PC-3 (cell line): ENCODE data around the gene SCOC. TPM values are rescaled to one million over a fixed set of nuclear protein-coding genes. Genes with fewer than 3 reads are reported as not detected.

Experiments
- ATAC-seq: fragments of 200-7000 bp; cut with Tn5 transposase; 2 replicates; pipeline ENCODE4 v1.9.1; 2020; ENCODE audit warnings: mild to moderate bottlenecking, moderate library complexity
- BruUV-seq: library from RNA; stranded (reverse); fragments of 400-500 nt; replicated peaks from 2 replicates; lab custom pipeline; 2021; lab: Mats Ljungman, UMichigan
- CTCF ChIA-PET: fragments of 300-600 bp; sonication (Branson Sonifier 250); formaldehyde crosslinking; loops from one replicate; lab custom pipeline; 2022; ENCODE audit warnings: antibody characterized with exemption; lab: Charles Lee
- POLR2A ChIA-PET: fragments of 300-600 bp; sonication (Branson Sonifier 250); formaldehyde crosslinking; loops from one replicate; lab custom pipeline; 2022; ENCODE audit warnings: antibody characterized with exemption; ENCODE audit not compliant: unreplicated experiment; lab: Charles Lee
- DNase-seq: peaks from one replicate; pipeline ENCODE4 v3.0.0-alpha.2; 2015
- H2AFZ ChIP-seq: fragments of 300-600 bp; sonication (generic); 2 replicates; pipeline ENCODE4 v1.6.0; 2016; ENCODE audit warnings: antibody characterized with exemption, low read length
- H3F3A ChIP-seq: fragments of 300-600 bp; sonication (generic); one replicate; pipeline ENCODE4 v1.6.0; 2017; ENCODE audit warnings: antibody characterized with exemption, low read length, control low read depth, mild to moderate bottlenecking; ENCODE audit not compliant: unreplicated experiment
- H3K27ac ChIP-seq: fragments of 300-600 bp; sonication (generic); 2 replicates; pipeline ENCODE4 v1.5.1; 2016; ENCODE audit warnings: mild to moderate bottlenecking, low read length
- H3K27me3 ChIP-seq: fragments of 300-600 bp; sonication (generic); 2 replicates; pipeline ENCODE4 v1.6.1; 2016; ENCODE audit warnings: low read length, mixed read lengths
- H3K36me3 ChIP-seq: fragments of 300-600 bp; sonication (generic); 2 replicates; pipeline ENCODE4 v1.6.1; 2016; ENCODE audit warnings: low read depth, mixed run types, low read length, mixed read lengths
- H3K4me1 ChIP-seq: fragments of 300-600 bp; sonication (generic); 2 replicates; pipeline ENCODE4 v1.5.1; 2016; ENCODE audit warnings: low read length; ENCODE audit not compliant: insufficient read depth
- H3K4me2 ChIP-seq: fragments of 300-600 bp; sonication (generic); 2 replicates; pipeline ENCODE4 v1.6.0; 2016; ENCODE audit warnings: low read length
- H3K4me3 ChIP-seq: fragments of 300-600 bp; sonication (generic); 2 replicates; pipeline ENCODE4 v1.5.1; 2016; ENCODE audit warnings: mild to moderate bottlenecking, low read length, mixed read lengths
- H3K79me2 ChIP-seq: fragments of 300-600 bp; sonication (generic); 2 replicates; pipeline ENCODE4 v1.6.1; 2017; ENCODE audit warnings: low read length, mixed read lengths
- H3K9ac ChIP-seq: fragments of 300-600 bp; sonication (generic); 2 replicates; pipeline ENCODE4 v1.6.0; 2016; ENCODE audit warnings: mild to moderate bottlenecking, low read length
- H3K9me2 ChIP-seq: fragments of 300-600 bp; sonication (generic); replicated peaks from 2 replicates; pipeline ENCODE4 v1.6.1; 2016; ENCODE audit warnings: mixed run types, low read length, mixed read lengths
- H3K9me3 ChIP-seq: fragments of 300-600 bp; sonication (generic); 2 replicates; pipeline ENCODE4 v1.6.1; 2016; ENCODE audit warnings: low read length, mixed read lengths
- H4K20me1 ChIP-seq: fragments of 300-600 bp; sonication (generic); 2 replicates; pipeline ENCODE4 v1.6.1; 2016; ENCODE audit warnings: low read length, mixed read lengths
- CTCF ChIP-seq: fragments of 300-600 bp; sonication (generic); conservative IDR thresholded peaks from 2 replicates; pipeline ENCODE4 v1.5.1; 2017; ENCODE audit warnings: antibody characterized with exemption, low read depth, mild to moderate bottlenecking, low read length
- EZH2 ChIP-seq: fragments of 300-600 bp; sonication (generic); IDR thresholded peaks from one replicate; pipeline ENCODE4 v1.6.1; 2017; ENCODE audit warnings: antibody characterized with exemption, mild to moderate bottlenecking, low read length; ENCODE audit not compliant: unreplicated experiment
- EZH2phosphoT487 ChIP-seq: fragments of 300-600 bp; sonication (generic); IDR thresholded peaks from 2 replicates; pipeline ENCODE4 v1.6.1; 2018; ENCODE audit warnings: mild to moderate bottlenecking, antibody characterized with exemption, low read length, borderline replicate concordance
- intact Hi-C: fragments of 100-400 bp; cut with micrococcal nuclease; formaldehyde crosslinking; loops from 2 replicates; pipeline ENCODE4 v1.9.0; 2023
- total RNA-seq: library from RNA; depleted of rRNA; stranded (reverse); fragments of >200 nt; gene quantifications from 2 replicates; pipeline ENCODE4 v1.2.3, GENCODE V29; 2014

The SCOC gene
- total RNA-seq, 1 experiment from 2014 or later, result 28.2 TPM

DNA sequence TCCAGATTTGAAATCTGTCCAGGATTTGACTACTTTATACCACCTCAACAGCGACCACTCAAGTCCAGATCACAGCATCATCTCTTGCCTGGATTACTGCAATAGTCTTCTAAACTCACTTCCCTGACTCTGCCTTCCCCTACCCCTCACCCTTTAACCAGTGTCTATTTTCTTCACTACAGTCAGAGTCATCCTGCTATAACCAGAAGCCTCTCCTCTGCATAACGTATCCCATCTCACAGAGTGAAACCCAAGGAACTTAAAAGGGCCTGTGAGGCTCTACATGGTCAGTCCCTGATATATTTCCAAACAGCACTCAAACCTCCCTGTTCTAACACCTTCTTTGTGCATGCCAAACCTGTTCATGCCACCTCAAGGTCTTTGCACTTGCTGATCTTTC lies 40.7 kb upstream of the SCOC start:
- DNase-seq (no peak), ATAC-seq (no peak)
- H3K27ac ChIP-seq, result no peak overlapping the region
- intact Hi-C loops, result no loop called here
- H2AFZ ChIP-seq, result no peak overlapping the region
- H3K9me2 ChIP-seq, result no peaks in the 10 kb centered on the region
- H3F3A ChIP-seq, result no peaks in the 10 kb centered on the region
- no peak for TF ChIP-seq EZH2phosphoT487
- TF ChIP-seq CTCF, result no peak
- no peak for TF ChIP-seq EZH2
- no peak overlapping the region for H3K4me2 ChIP-seq
- H3K4me1 ChIP-seq, result no peaks in the 10 kb centered on the region
- H3K79me2 ChIP-seq, result no peaks in the 10 kb centered on the region
- H3K4me3 ChIP-seq, result no peak overlapping the region
- ChIA-PET CTCF (no interaction called here), POLR2A (no interaction called here)
- no peaks in the 10 kb centered on the region for H4K20me1 ChIP-seq
- no peaks in the 10 kb centered on the region for H3K36me3 ChIP-seq
- H3K9me3 ChIP-seq, result no peaks in the 10 kb centered on the region
- H3K27me3 ChIP-seq, result no peaks in the 10 kb centered on the region
- H3K9ac ChIP-seq, result no peak overlapping the region
- no TSS peak for BruUV-seq

- Histone ChIP-seq H3K4me3 (no peak overlapping the region), H3K9ac (no peak overlapping the region), H3F3A (no peaks in the 10 kb centered on the region), H3K79me2 (no peaks in the 10 kb centered on the region), H3K9me2 (no peaks in the 10 kb centered on the region), H3K27ac (no peak overlapping the region), H3K27me3 (no peaks in the 10 kb centered on the region), H2AFZ (no peak overlapping the region), H3K36me3 (no peaks in the 10 kb centered on the region), H3K4me2 (no peak overlapping the region), H4K20me1 (no peaks in the 10 kb centered on the region), H3K9me3 (no peaks in the 10 kb centered on the region), H3K4me1 (no peaks in the 10 kb centered on the region)
- POLR2A ChIA-PET, result no interaction called here
- BruUV-seq, result no TSS peak
- CTCF ChIA-PET, result no interaction called here
- no peak for DNase-seq
- TF ChIP-seq EZH2 (no peak), CTCF (no peak), EZH2phosphoT487 (no peak)
- intact Hi-C loops, result no loop called here
- ATAC-seq, result no peak
Measured at GRCh38 chr4:140333523-140333922, 39.9 kb upstream of the SCOC start.

DNA sequence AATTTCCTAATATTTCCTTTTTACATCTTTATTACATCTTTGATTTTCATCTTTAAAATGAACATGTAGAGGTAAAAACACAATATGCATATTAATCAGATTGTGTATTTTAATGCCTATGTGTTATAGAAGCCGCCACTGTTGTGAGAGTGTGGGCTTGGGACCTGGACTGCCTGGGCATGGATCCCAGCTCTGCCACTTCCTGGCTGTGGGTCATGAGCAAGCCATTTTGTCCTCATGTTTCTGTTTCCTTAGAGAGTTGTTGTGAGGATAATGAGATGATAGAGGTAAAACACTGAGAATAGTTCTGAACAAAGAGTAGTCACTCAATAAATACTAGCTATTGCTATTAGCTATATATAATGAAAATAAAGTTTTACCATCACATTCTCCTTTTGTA lies 38.4 kb upstream of the SCOC start:
- ChIA-PET CTCF (no interaction called here), POLR2A (no interaction called here)

More for the DNA sequence above, 38.4 kb upstream of the SCOC start:
- Histone ChIP-seq H3K27ac (no peak overlapping the region), H3K4me2 (no peak overlapping the region), H3K27me3 (no peaks in the 10 kb centered on the region), H3K36me3 (no peaks in the 10 kb centered on the region), H3F3A (no peaks in the 10 kb centered on the region), H3K79me2 (no peaks in the 10 kb centered on the region), H2AFZ (no peak overlapping the region), H3K9ac (no peak overlapping the region), H3K4me3 (no peak overlapping the region), H3K9me3 (no peaks in the 10 kb centered on the region), H4K20me1 (no peaks in the 10 kb centered on the region), H3K4me1 (no peaks in the 10 kb centered on the region), H3K9me2 (no peaks in the 10 kb centered on the region)
- ATAC-seq (no peak), DNase-seq (no peak)
- intact Hi-C loops, result no loop called here
- no TSS peak for BruUV-seq
- no peak for TF ChIP-seq EZH2
- TF ChIP-seq CTCF, result no peak
- TF ChIP-seq EZH2phosphoT487, result no peak
